ENCODE data around the gene PDGFRB.
A peak's percentile ranks its signal among the peaks of the same experiment; 100 is the strongest.

DNA sequence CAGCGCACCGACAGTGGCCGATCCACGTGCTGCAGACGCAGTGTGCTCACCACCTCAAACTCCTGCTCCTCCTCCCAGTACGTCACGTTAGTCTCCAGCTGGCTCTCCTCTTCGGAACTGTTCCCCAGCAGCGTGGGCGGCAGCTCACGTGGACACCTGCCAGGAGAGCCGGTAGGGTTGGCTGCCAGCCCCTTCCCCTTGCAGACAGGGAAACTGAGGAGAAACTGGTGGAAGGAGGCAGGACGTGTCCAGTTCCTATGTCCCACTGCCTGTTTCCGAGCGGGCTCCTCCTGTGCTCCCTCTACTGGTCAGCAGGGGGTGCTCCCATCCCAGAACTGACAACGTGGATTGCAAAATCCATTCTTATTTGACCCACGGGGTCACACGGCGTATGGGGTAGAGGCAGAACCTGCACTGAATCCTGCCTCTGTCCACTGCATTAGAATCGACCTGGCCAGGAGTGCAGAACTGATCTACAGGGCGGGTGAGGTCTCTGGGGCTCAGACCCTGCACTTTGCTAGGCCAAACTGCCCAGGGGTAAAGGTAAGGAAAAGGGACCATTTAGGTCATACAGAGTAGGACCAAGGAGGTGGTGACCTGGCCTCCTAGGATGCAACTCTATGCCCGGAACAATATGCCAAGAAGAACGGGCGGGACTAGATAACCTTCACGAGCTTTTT lies 25.7 kb downstream of the PDGFRB start:
- TF ChIP-seq, protein P1, sequence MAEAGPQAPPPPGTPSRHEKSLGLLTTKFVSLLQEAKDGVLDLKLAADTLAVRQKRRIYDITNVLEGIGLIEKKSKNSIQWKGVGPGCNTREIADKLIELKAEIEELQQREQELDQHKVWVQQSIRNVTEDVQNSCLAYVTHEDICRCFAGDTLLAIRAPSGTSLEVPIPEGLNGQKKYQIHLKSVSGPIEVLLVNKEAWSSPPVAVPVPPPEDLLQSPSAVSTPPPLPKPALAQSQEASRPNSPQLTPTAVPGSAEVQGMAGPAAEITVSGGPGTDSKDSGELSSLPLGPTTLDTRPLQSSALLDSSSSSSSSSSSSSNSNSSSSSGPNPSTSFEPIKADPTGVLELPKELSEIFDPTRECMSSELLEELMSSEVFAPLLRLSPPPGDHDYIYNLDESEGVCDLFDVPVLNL (IDR thresholded peaks at IDR 0.05; ENCODE audit: low read depth, low read length) = no peak
- no peak for TF ChIP-seq JUNB (IDR thresholded peaks at IDR 0.05)
- TF ChIP-seq, protein P2, sequence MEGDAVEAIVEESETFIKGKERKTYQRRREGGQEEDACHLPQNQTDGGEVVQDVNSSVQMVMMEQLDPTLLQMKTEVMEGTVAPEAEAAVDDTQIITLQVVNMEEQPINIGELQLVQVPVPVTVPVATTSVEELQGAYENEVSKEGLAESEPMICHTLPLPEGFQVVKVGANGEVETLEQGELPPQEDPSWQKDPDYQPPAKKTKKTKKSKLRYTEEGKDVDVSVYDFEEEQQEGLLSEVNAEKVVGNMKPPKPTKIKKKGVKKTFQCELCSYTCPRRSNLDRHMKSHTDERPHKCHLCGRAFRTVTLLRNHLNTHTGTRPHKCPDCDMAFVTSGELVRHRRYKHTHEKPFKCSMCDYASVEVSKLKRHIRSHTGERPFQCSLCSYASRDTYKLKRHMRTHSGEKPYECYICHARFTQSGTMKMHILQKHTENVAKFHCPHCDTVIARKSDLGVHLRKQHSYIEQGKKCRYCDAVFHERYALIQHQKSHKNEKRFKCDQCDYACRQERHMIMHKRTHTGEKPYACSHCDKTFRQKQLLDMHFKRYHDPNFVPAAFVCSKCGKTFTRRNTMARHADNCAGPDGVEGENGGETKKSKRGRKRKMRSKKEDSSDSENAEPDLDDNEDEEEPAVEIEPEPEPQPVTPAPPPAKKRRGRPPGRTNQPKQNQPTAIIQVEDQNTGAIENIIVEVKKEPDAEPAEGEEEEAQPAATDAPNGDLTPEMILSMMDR (IDR thresholded peaks at IDR 0.05 in 2 of 3, conservative IDR thresholded peaks at IDR 0.05 in 1 of 3; ENCODE audit: control insufficient read depth in 2 of 3, extremely low read depth in 1 of 3, insufficient read depth in 1 of 3, low read depth in 3 of 3, low read length in 3 of 3) = peak; percentile 88 to 92 (median 91)
- no peak for TF ChIP-seq SIN3A (IDR thresholded peaks at IDR 0.05; ENCODE audit: low read depth, low read length)
- TF ChIP-seq EP300 (IDR thresholded peaks at IDR 0.05; ENCODE audit: borderline replicate concordance in 1 of 2, control insufficient read depth in 1 of 2, low read depth in 2 of 2, low read length in 2 of 2) = no peak
- TF ChIP-seq, protein P3, sequence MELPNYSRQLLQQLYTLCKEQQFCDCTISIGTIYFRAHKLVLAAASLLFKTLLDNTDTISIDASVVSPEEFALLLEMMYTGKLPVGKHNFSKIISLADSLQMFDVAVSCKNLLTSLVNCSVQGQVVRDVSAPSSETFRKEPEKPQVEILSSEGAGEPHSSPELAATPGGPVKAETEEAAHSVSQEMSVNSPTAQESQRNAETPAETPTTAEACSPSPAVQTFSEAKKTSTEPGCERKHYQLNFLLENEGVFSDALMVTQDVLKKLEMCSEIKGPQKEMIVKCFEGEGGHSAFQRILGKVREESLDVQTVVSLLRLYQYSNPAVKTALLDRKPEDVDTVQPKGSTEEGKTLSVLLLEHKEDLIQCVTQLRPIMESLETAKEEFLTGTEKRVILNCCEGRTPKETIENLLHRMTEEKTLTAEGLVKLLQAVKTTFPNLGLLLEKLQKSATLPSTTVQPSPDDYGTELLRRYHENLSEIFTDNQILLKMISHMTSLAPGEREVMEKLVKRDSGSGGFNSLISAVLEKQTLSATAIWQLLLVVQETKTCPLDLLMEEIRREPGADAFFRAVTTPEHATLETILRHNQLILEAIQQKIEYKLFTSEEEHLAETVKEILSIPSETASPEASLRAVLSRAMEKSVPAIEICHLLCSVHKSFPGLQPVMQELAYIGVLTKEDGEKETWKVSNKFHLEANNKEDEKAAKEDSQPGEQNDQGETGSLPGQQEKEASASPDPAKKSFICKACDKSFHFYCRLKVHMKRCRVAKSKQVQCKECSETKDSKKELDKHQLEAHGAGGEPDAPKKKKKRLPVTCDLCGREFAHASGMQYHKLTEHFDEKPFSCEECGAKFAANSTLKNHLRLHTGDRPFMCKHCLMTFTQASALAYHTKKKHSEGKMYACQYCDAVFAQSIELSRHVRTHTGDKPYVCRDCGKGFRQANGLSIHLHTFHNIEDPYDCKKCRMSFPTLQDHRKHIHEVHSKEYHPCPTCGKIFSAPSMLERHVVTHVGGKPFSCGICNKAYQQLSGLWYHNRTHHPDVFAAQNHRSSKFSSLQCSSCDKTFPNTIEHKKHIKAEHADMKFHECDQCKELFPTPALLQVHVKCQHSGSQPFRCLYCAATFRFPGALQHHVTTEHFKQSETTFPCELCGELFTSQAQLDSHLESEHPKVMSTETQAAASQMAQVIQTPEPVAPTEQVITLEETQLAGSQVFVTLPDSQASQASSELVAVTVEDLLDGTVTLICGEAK (IDR thresholded peaks at IDR 0.05; ENCODE audit: borderline replicate concordance) = no peak
- no peak for TF ChIP-seq FOXM1 (IDR thresholded peaks at IDR 0.05; ENCODE audit: low read depth, low read length)
- no peak for TF ChIP-seq MYC (IDR thresholded peaks at IDR 0.05; ENCODE audit: insufficient read depth, insufficient read length, insufficient replicate concordance, low read length, severe bottlenecking)
- TF ChIP-seq CREM (IDR thresholded peaks at IDR 0.05; ENCODE audit: low read depth) = no peak
- TF ChIP-seq EZH2 (IDR thresholded peaks at IDR 0.05; ENCODE audit: borderline replicate concordance, control insufficient read depth, low read depth, low read length) = no peak
- no peak for TF ChIP-seq CHD4 (IDR thresholded peaks at IDR 0.05)
- TF ChIP-seq MXI1 (IDR thresholded peaks at IDR 0.05; ENCODE audit: low read depth, low read length) = no peak
- TF ChIP-seq SREBF2 (IDR thresholded peaks at IDR 0.05; ENCODE audit: low read length) = no peak
